Caco-2 (cell line): ENCODE measurements around the gene HYAL4. TPM values are rescaled to one million over a fixed set of nuclear protein-coding genes. Genes with fewer than 3 reads are reported as not detected.
"Not testable (repeated sequence)": the region's sequence is repeated elsewhere in the genome, so short reads cannot be mapped to it uniquely, and the experiment has no call there.

Source experiments
- BruUV-seq: library from RNA; stranded (reverse); fragments of 400-500 nt; replicated peaks from 2 replicates; lab custom pipeline; 2021; lab: Mats Ljungman, UMichigan
- CTCF ChIA-PET: fragments of 300-600 bp; sonication (Branson Sonifier 250); formaldehyde crosslinking; loops from one replicate; lab custom pipeline; 2022; ENCODE audit warnings: antibody characterized with exemption; lab: Charles Lee
- POLR2A ChIA-PET: fragments of 300-600 bp; sonication (Branson Sonifier 250); formaldehyde crosslinking; loops from one replicate; lab custom pipeline; 2022; ENCODE audit warnings: antibody characterized with exemption; lab: Charles Lee
- DNase-seq, 2 experiments: peaks; one replicate each; pipeline versions ENCODE4 v3.0.0 to v3.0.0-alpha.2; 2020 to 2022
- H3K27me3 ChIP-seq: replicated peaks from 2 replicates; pipeline ENCODE4 v1.6.0; 2011; ENCODE audit warnings: low read length; ENCODE audit not compliant: control insufficient read depth, insufficient read depth
- H3K36me3 ChIP-seq: 2 replicates; pipeline ENCODE4 v1.5.1; 2011; ENCODE audit warnings: low read length; ENCODE audit not compliant: control insufficient read depth, insufficient read depth
- H3K4me1 ChIP-seq: fragments of 250-450 bp; sonication (Bioruptor Pico); 2 replicates; pipeline ENCODE4 v1.5.1; 2020; ENCODE audit warnings: mild to moderate bottlenecking
- H3K4me3 ChIP-seq: 2 replicates; pipeline ENCODE4 v1.5.1; 2011; ENCODE audit warnings: low read depth, mild to moderate bottlenecking, control low read depth, low read length
- H3K9me3 ChIP-seq: fragments of 250-450 bp; sonication (Bioruptor Pico); 2 replicates; pipeline ENCODE4 v1.5.1; 2020; ENCODE audit warnings: mild to moderate bottlenecking, moderate library complexity
- H3K27ac Mint-ChIP-seq: one replicate; pipeline ENCODE4 v1.8.0; 2022; ENCODE audit warnings: mixed read lengths; ENCODE audit not compliant: unreplicated experiment
- H3K27me3 Mint-ChIP-seq: one replicate; pipeline ENCODE4 v1.8.0; 2022; ENCODE audit warnings: mixed read lengths; ENCODE audit not compliant: insufficient read depth, unreplicated experiment
- H3K36me3 Mint-ChIP-seq: one replicate; pipeline ENCODE4 v1.8.0; 2022; ENCODE audit warnings: mild to moderate bottlenecking, mixed read lengths; ENCODE audit not compliant: insufficient read depth, unreplicated experiment
- H3K4me1 Mint-ChIP-seq: one replicate; pipeline ENCODE4 v1.8.0; 2022; ENCODE audit warnings: low read depth, mixed read lengths; ENCODE audit not compliant: unreplicated experiment
- H3K4me3 Mint-ChIP-seq: one replicate; pipeline ENCODE4 v1.8.0; 2022; ENCODE audit warnings: mild to moderate bottlenecking, moderate library complexity, mixed read lengths; ENCODE audit not compliant: unreplicated experiment
- H3K9me3 Mint-ChIP-seq: one replicate; pipeline ENCODE4 v1.8.0; 2022; ENCODE audit warnings: mixed read lengths; ENCODE audit not compliant: unreplicated experiment
- intact Hi-C: fragments of 100-400 bp; cut with micrococcal nuclease; formaldehyde crosslinking; loops from one replicate; pipeline ENCODE4 v1.10.0; 2022; ENCODE audit not compliant: unreplicated experiment
- total RNA-seq: library from RNA; stranded (reverse); gene quantifications from 2 replicates; pipeline ENCODE4 v1.2.3, GENCODE V29; 2022
- TF ChIP-seq, protein P1 (sequence below), 2 experiments: fragments of 200-600 bp in 1 of 2; IDR thresholded peaks; 1 replicate in 1 of 2; 2 replicates in 1 of 2; pipeline versions ENCODE4 v1.5.1 to v1.8.0; 2011 to 2022; ENCODE audit warnings: antibody characterized with exemption in 1 of 2, control low read depth in 1 of 2, inconsistent platforms in 1 of 2, low read depth in 1 of 2, low read length in 1 of 2, mild to moderate bottlenecking in 1 of 2, moderate library complexity in 1 of 2; ENCODE audit not compliant: insufficient read depth in 1 of 2, severe bottlenecking in 1 of 2, unreplicated experiment in 1 of 2

HYAL4 gene
- total RNA-seq, 1 experiment from 2014 or later: 0.68 TPM

DNA sequence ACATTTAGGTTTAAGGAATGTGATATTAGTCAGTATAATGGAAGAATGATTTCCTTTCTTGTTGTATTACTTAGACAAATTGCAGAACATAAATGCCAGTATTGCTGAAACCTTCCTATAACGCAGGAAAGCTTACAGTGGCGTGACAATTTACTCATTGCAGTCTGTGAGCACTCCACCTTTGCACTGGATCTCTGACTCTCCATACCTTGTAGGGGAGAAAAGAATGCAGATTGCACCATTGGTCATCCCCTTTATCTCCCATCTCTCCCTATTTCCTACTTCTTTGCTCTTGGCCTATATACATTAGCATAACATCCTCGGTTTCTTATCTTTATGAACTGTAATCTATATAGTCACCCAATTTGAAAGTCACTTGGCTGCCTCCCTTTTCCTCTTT lies 28.1 kb upstream of the HYAL4 start:
- DNase-seq: peak; percentile 18 to 51

DNA sequence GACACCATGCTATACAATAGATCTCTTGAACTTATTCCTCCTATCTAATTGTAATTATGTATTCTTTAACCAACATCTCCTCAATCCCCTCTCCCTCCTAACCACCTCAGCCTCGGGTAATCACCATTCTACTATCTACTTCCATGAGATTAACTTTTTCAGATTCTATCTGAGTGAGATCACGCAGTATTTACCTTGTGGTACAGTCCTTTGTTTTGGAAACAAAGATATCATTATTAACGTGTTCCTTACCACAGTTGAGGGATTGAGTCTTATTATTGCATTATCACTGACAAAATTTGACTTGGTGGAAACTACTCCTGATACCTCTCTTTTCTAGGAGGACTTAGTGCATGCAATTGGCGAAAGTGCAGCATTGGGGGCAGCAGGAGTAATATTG lies 26.0 kb upstream of the HYAL4 start:
- no TSS peak for BruUV-seq
- intact Hi-C loops: loop anchor here (5.0 kb wide), 1 partner anchor 43 kb away; no protein-coding TSS in a partner anchor
- no peak overlapping the region for H3K27ac Mint-ChIP-seq
- no peak for DNase-seq
- H3K9me3 Mint-ChIP-seq: no peaks in the 10 kb centered on the region
- ChIA-PET POLR2A (no interaction called here), CTCF (no interaction called here)
- Histone ChIP-seq H3K9me3 (no peaks in the 10 kb centered on the region), H3K36me3 (no peaks in the 10 kb centered on the region), H3K4me1 (peaks cover 15% of the 10 kb centered on the region), H3K4me3 (no peak overlapping the region), H3K27me3 (no peaks in the 10 kb centered on the region)
- H3K4me3 Mint-ChIP-seq: no peak overlapping the region
- H3K27me3 Mint-ChIP-seq: no peaks in the 10 kb centered on the region
- H3K4me1 Mint-ChIP-seq: peaks cover 20% of the 10 kb centered on the region
- no peaks in the 10 kb centered on the region for H3K36me3 Mint-ChIP-seq
- TF ChIP-seq, protein P1, sequence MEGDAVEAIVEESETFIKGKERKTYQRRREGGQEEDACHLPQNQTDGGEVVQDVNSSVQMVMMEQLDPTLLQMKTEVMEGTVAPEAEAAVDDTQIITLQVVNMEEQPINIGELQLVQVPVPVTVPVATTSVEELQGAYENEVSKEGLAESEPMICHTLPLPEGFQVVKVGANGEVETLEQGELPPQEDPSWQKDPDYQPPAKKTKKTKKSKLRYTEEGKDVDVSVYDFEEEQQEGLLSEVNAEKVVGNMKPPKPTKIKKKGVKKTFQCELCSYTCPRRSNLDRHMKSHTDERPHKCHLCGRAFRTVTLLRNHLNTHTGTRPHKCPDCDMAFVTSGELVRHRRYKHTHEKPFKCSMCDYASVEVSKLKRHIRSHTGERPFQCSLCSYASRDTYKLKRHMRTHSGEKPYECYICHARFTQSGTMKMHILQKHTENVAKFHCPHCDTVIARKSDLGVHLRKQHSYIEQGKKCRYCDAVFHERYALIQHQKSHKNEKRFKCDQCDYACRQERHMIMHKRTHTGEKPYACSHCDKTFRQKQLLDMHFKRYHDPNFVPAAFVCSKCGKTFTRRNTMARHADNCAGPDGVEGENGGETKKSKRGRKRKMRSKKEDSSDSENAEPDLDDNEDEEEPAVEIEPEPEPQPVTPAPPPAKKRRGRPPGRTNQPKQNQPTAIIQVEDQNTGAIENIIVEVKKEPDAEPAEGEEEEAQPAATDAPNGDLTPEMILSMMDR (IDR thresholded peaks at IDR 0.05; ENCODE audit: insufficient read depth in 1 of 2, low read depth in 1 of 2, low read length in 1 of 2, severe bottlenecking in 1 of 2, unreplicated experiment in 1 of 2): no peak

More for the DNA sequence above, 28.1 kb upstream of the HYAL4 start:
- H3K4me1 ChIP-seq: peaks cover 13% of the 10 kb centered on the region; the same call in 1 of the 2 replicates
- H3K9me3 Mint-ChIP-seq: no peaks in the 10 kb centered on the region
- BruUV-seq: no TSS peak
- TF ChIP-seq, protein P1 (IDR thresholded peaks at IDR 0.05; ENCODE audit: insufficient read depth in 1 of 2, low read depth in 1 of 2, low read length in 1 of 2, severe bottlenecking in 1 of 2, unreplicated experiment in 1 of 2): no peak
- H3K4me3 Mint-ChIP-seq: no peak overlapping the region
- H3K27me3 ChIP-seq: no peaks in the 10 kb centered on the region
- H3K4me1 Mint-ChIP-seq: peaks cover 19% of the 10 kb centered on the region
- POLR2A ChIA-PET: no interaction called here
- H3K4me3 ChIP-seq: no peak overlapping the region
- no peaks in the 10 kb centered on the region for H3K36me3 ChIP-seq
- no peaks in the 10 kb centered on the region for H3K36me3 Mint-ChIP-seq
- intact Hi-C loops: loop anchor here (2.0 to 5.0 kb wide), 2 partner anchors 18 to 45 kb away; no protein-coding TSS in a partner anchor
- no peaks in the 10 kb centered on the region for H3K9me3 ChIP-seq
- H3K27ac Mint-ChIP-seq: no peak overlapping the region
- CTCF ChIA-PET: no interaction called here
- no peaks in the 10 kb centered on the region for H3K27me3 Mint-ChIP-seq

DNA sequence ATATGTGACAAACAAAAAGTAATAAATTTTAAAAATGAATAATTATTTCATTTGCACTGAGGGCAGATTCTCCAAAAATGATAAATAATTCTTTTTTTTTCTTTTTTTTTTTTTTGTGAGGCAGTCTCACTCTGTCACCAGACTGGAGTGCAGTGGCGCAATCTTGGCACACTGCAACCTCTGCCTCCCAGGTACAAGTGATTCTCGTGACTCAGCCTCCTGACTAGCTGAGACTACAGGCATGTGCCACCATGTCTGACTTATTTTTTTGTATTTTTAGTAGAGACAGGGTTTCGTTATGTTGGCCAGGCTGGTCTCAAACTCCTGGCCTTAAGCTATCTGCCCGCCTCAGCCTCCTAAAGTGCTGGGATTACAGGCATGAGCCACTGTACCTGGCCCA lies 25.2 kb upstream of the HYAL4 start:
- peaks cover 23% of the 10 kb centered on the region for H3K4me1 ChIP-seq
- DNase-seq, H3K4me3 ChIP-seq, H3K4me3 Mint-ChIP-seq, BruUV-seq, H3K36me3 ChIP-seq, POLR2A ChIA-PET, H3K27ac Mint-ChIP-seq, H3K27me3 ChIP-seq, H3K27me3 Mint-ChIP-seq, H3K9me3 ChIP-seq, H3K9me3 Mint-ChIP-seq, H3K36me3 Mint-ChIP-seq: not testable (repeated sequence)
- peaks cover 27% of the 10 kb centered on the region for H3K4me1 Mint-ChIP-seq
- intact Hi-C loops: loop anchor here (5.0 kb wide), 1 partner anchor 43 kb away; no protein-coding TSS in a partner anchor
- CTCF ChIA-PET: interaction anchor here (0.7 kb wide), 1 partner anchor 413 kb away, joined by 4 read pairs; no protein-coding TSS in a partner anchor
